Stimulated activated CD8-positive, alpha-beta memory T cell treated with anti-CD3 and anti-CD28 coated beads, Interleukin-15, amount 100 ng/mL, for 4 hours (primary cell): ENCODE data around the gene CFAP300.

Experiments
- DNase-seq, 2 donors: peaks; one replicate each; pipeline ENCODE4 v3.0.0-alpha.2; 2020; ENCODE audit warnings: low read depth in 2 of 2

The CFAP300 gene

GRCh38 chr11:102073253-102073652 is 26.0 kb downstream of the CFAP300 start:
- no peak for DNase-seq

- no peak for DNase-seq
Measured at GRCh38 chr11:102079625-102080024, 32.4 kb downstream of the CFAP300 start.

GRCh38 chr11:102081313-102081712 is 34.1 kb downstream of the CFAP300 start:
- no peak for DNase-seq

- no peak for DNase-seq
Measured at GRCh38 chr11:102085864-102086551, 38.8 kb downstream of the CFAP300 start.

- DNase-seq: no peak
Measured at GRCh38 chr11:102097186-102097585, 49.9 kb downstream of the CFAP300 start.

- no peak for DNase-seq
Measured at GRCh38 chr11:102099755-102100154, 52.5 kb downstream of the CFAP300 start.

- no peak for DNase-seq
Measured at GRCh38 chr11:102108734-102109440, 61.6 kb downstream of the CFAP300 start.

- DNase-seq: peak; percentile 19 to 44
Measured at GRCh38 chr11:102109896-102110760, 62.9 kb downstream of the CFAP300 start, which contains the start of gene YAP1. YAP1 (plus strand) TSS chr11:102110447; CDS start chr11:102110849, 402 bp downstream.

GRCh38 chr11:102110761-102111010 is 63.4 kb downstream of the CFAP300 start:
- no peak for DNase-seq

GRCh38 chr11:102111011-102111786 is 64.0 kb downstream of the CFAP300 start:
- DNase-seq: no peak

- DNase-seq: no peak
Measured at GRCh38 chr11:102111787-102112508, 64.7 kb downstream of the CFAP300 start.

GRCh38 chr11:102112509-102112821 is 65.2 kb downstream of the CFAP300 start:
- no peak for DNase-seq

- DNase-seq: no peak
Measured at GRCh38 chr11:102114032-102114431, 66.8 kb downstream of the CFAP300 start.

GRCh38 chr11:102115557-102115956 is 68.3 kb downstream of the CFAP300 start:
- DNase-seq: no peak

GRCh38 chr11:102116453-102117205 is 69.4 kb downstream of the CFAP300 start:
- no peak for DNase-seq

- no peak for DNase-seq
Measured at GRCh38 chr11:102117472-102118113, 70.4 kb downstream of the CFAP300 start.

- DNase-seq: no peak
Measured at GRCh38 chr11:102118937-102119336, 71.7 kb downstream of the CFAP300 start.

GRCh38 chr11:102119997-102120396 is 72.8 kb downstream of the CFAP300 start:
- no peak for DNase-seq

GRCh38 chr11:102120437-102120973 is 73.3 kb downstream of the CFAP300 start:
- DNase-seq: no peak

GRCh38 chr11:102121329-102121728 is 74.1 kb downstream of the CFAP300 start:
- DNase-seq: no peak
